ENCODE results near the gene CHCHD3.

DNA sequence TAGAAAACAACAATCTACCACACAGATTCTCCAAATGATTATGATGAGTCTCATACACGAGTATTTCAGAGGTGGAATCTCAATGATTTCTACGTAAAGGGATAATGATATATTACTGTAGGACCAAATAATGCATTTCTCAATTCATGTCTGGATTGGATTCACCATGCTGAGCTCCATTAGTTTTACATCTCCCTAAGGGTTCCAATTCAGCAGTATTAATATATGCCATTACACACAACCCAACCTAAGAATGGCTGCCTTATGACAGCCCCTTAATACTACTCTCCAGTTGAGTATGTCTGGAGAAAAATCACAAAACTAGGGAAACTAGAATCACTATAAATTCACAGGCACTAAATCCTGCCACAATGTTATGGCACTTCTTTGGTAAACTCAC, 271.3 kb downstream of the CHCHD3 start:
- TF ChIP-seq, protein P1, sequence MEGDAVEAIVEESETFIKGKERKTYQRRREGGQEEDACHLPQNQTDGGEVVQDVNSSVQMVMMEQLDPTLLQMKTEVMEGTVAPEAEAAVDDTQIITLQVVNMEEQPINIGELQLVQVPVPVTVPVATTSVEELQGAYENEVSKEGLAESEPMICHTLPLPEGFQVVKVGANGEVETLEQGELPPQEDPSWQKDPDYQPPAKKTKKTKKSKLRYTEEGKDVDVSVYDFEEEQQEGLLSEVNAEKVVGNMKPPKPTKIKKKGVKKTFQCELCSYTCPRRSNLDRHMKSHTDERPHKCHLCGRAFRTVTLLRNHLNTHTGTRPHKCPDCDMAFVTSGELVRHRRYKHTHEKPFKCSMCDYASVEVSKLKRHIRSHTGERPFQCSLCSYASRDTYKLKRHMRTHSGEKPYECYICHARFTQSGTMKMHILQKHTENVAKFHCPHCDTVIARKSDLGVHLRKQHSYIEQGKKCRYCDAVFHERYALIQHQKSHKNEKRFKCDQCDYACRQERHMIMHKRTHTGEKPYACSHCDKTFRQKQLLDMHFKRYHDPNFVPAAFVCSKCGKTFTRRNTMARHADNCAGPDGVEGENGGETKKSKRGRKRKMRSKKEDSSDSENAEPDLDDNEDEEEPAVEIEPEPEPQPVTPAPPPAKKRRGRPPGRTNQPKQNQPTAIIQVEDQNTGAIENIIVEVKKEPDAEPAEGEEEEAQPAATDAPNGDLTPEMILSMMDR (IDR thresholded peaks at IDR 0.05): no peak
- no peak for TF ChIP-seq POLR2AphosphoS5 (IDR thresholded peaks at IDR 0.05)
